G401.6 (cell line): Measurements from ENCODE around the gene KCTD12.

Experiments
- FAIRE-seq: peaks from 2 replicates; lab custom pipeline; 2012; peaks lifted over from hg19 to GRCh38; lab: Jason Lieb, UNC

KCTD12 gene

GRCh38 chr13:76887076-76887563 is 915 bp upstream of the KCTD12 start:
- no peak for FAIRE-seq

GRCh38 chr13:76886005-76886291 is 257 bp downstream of the KCTD12 start:
- FAIRE-seq = no peak

- FAIRE-seq = no peak
Measured at GRCh38 chr13:76885203-76886004, 801 bp downstream of the KCTD12 start.

GRCh38 chr13:76884907-76885202 is 1.4 kb downstream of the KCTD12 start:
- FAIRE-seq = no peak

GRCh38 chr13:76884186-76884906 is 1.9 kb downstream of the KCTD12 start:
- FAIRE-seq = no peak

GRCh38 chr13:76883236-76883635 is 3.0 kb downstream of the KCTD12 start:
- FAIRE-seq = no peak

- FAIRE-seq = no peak
Measured at GRCh38 chr13:76882431-76882830, 3.8 kb downstream of the KCTD12 start.

- no peak for FAIRE-seq
Measured at GRCh38 chr13:76879883-76880270, 6.3 kb downstream of the KCTD12 start.

GRCh38 chr13:76879203-76879882 is 6.9 kb downstream of the KCTD12 start:
- FAIRE-seq = no peak

- no peak for FAIRE-seq
Measured at GRCh38 chr13:76878043-76878442, 8.2 kb downstream of the KCTD12 start.

GRCh38 chr13:76875271-76875815 is 10.9 kb downstream of the KCTD12 start:
- no peak for FAIRE-seq

GRCh38 chr13:76874479-76874878 is 11.7 kb downstream of the KCTD12 start:
- no peak for FAIRE-seq

GRCh38 chr13:76873445-76873844 is 12.8 kb downstream of the KCTD12 start:
- FAIRE-seq = no peak

- FAIRE-seq = no peak
Measured at GRCh38 chr13:76872675-76873074, 13.5 kb downstream of the KCTD12 start.

GRCh38 chr13:76871432-76871831 is 14.8 kb downstream of the KCTD12 start:
- FAIRE-seq = no peak

GRCh38 chr13:76868371-76868770 is 17.8 kb downstream of the KCTD12 start:
- FAIRE-seq = no peak

GRCh38 chr13:76865996-76866503 is 20.2 kb downstream of the KCTD12 start:
- no peak for FAIRE-seq

GRCh38 chr13:76865109-76865508 is 21.1 kb downstream of the KCTD12 start:
- FAIRE-seq = no peak

GRCh38 chr13:76864259-76864658 is 21.9 kb downstream of the KCTD12 start:
- no peak for FAIRE-seq

GRCh38 chr13:76863022-76863421 is 23.2 kb downstream of the KCTD12 start:
- no peak for FAIRE-seq

- no peak for FAIRE-seq
Measured at GRCh38 chr13:76861859-76862258, 24.3 kb downstream of the KCTD12 start.

GRCh38 chr13:76860706-76861105 is 25.5 kb downstream of the KCTD12 start:
- FAIRE-seq = no peak

- FAIRE-seq = no peak
Measured at GRCh38 chr13:76854894-76855293, 31.3 kb downstream of the KCTD12 start.
